GM19397 (cell line): ENCODE data around the gene SERPINA6.
"Not testable (repeated sequence)": the region's sequence is repeated elsewhere in the genome, so short reads cannot be mapped to it uniquely, and the experiment has no call there.

Experiments
- ATAC-seq: cut with Tn5 transposase; IDR thresholded peaks from one replicate; pipeline ENCODE4 v1.9.1; 2021; ENCODE audit warnings: mild to moderate bottlenecking, moderate library complexity; ENCODE audit not compliant: unreplicated experiment

The SERPINA6 gene

DNA sequence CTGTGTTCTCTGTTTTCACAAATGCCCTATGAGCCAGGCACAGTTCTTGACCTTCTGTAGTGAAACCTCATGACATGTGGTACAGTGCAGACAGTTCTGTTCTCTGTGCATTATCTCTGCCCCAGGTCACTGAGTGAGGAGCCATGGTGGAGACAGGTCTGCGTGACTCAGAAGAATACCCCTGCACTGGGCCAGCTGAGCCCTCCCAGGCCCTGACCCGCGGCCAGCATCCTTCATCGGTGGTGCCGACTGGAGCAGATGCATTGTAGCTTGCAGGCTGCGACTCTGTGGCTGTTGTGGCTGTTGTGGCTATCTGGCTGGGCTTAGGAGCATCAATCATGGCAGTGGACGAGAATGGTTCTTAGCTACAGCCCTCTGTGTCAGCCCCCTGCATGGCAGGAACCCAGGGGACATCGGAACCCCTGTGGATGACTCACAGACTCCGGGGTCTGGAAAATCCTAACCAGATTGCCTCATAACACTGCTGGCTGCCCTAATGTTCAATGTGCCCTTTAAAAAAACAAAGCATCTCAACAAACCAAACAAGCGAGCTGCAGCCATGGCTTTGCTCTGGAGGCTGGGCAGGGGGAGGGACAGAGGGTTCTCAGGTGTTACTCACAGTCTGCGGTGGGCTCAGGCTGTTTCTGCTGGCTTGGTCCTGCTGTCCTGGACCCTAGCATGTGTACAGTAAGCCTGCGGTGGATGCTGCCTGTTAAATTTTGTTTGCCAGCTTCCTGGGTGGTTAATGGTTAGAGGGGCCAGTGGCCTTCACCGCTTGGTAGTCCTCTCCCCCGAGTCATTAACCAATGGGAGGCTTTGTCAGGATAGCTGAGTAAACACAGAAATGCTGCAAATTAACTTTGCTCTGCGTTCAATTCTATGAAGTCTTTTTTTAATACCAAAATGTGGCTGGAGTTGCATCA is at the start of gene SERPINA6:
SERPINA6 (minus strand) TSS at position 689 of the 923 bp plus-strand sequence. CDS start 8,688 bp downstream, outside the sequence.
- ATAC-seq, result no peak

GRCh38 chr14:94372021-94372605 is 49.0 kb upstream of the SERPINA6 start:
- no peak for ATAC-seq

GRCh38 chr14:94370524-94370910 is 47.4 kb upstream of the SERPINA6 start:
- ATAC-seq, result no peak

DNA sequence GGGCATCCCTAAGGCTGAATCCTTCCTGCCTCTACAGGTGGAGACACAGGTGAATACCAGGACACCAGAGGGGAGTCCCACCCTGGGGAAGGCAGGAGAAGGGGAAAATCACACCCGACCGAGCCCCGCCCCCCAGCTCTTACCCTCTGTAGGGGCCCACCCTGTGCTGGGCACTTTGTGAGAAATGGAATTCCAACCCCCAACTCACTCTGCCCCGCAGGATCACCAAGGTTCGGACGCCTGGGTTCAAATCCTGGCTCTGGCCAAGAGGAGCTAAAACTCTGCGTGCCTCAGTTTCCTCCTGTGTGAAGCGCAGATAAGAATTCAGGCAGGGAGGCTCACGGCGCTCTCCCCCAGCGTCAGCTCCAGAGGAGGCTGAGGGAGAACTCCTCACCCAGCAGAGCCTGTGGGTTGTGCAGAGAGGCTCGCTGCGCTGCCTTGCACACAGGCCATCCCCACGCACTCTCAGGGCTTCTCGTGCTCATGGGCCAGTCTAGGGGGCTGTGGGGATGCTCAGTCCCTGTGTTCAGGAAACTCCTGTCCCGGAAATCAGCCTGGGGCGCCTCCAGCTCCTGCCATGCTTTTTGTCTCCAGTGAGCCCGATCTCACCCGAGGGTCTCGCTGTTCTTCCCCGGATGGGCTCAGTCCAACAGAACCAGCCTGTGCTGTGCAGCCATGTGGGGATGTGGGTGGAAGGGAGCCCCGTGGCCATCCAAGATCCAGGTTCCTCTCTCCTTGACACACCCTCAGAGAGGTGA is 46.8 kb upstream of the SERPINA6 start:
- ATAC-seq, result not testable (repeated sequence)

DNA sequence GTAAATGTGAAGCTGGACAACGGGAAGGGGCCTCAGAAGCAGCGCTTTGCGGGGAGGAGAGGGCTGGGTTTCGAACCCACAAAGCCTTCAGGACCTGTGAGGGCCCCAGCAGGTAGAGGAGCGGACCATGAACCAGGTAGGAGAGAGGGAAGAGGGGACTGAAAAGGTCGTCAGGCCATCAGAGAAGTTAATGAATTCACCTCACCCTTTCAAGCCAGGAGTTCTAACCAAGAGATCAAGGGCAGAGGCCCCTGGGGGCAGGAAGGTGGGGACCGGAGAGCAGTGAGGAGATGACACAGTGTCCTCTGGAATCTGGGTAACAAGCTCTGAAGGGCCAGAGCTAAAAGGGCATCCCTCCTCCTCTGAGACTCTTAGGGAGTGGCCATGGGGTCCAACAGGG is 45.8 kb upstream of the SERPINA6 start:
- no peak for ATAC-seq

DNA sequence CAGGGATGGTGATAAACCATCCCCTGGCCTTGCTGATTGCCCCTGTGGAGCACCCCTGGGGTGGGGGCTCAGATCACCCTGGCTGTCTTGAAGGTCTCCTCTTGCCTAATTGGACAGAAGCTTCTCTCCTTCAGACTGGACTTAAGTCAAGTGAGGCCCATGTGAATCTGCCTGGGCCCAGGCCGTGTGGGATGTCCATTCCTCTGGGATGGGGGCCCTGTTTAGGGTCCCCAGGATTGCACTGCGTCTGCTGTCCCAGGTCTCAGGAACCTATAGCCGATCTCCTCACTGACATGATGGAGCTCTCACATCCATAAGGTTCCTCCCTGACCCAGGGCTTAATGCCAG is 45.1 kb upstream of the SERPINA6 start:
- no peak for ATAC-seq

DNA sequence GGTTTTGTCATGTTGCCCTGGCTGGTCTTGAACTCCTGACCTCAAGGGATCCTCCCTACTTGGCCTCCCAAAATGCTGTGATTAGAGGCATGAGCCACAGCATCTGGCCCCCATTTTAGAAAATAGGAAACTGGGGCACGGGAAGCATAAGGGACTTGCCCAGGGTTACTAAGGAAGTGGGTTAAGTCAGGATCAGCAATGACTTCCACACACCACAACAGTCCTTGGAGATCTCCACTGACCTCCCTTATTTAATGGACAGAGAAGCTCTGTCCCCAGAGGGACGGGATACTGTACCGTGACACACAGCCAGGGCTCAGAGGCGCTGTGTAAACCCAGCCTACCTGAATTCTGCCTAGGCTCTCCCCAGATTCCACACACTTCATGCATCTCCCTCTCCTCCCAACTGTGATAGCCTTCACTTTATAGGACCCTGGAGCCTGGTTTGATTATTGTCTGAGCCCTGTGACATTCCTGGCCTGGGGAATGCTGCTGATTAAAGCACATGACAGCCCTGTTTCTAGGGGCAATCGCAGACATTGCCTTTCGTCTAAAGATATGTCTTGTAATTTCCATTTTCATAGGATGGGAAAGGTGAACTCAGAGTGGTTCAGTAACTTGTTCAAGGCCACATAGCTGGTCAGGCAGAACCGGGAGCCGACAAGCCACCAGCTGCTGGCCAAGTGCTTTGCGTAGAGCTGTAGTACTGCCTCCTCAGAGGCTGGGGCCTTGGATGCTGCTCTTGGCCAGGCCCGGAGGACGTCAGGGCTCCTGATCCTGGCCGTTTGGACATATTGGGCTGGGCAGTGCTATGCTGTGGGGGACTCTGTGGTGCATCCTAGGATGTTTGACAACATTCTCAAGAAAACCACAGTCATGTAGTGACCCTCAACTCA is 44.5 kb upstream of the SERPINA6 start:
- no peak for ATAC-seq

- ATAC-seq, result no peak
These were observed 43.2 kb upstream of the SERPINA6 start, which contains the start of gene SERPINA2 for GRCh38 chr14:94366146-94366915. SERPINA2 (minus strand) TSS chr14:94366698.

DNA sequence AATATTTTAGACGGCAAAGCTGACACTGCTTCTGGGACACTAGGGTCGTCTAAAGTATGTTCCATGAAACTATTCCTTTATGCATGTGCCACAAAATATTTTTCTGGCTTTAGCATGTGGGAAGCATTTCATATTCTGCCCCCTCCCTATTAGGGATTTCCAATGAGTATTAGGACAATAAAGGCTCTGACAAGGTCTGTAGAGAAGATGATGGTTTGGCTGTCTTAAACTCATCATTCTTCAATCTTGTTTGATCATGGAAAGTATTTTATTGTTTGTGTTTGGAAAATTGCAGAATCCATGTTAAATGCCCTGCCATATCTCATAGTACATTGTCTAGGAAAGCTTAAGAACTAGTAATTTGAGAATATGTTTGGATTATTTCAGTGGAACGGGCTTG is 42.5 kb upstream of the SERPINA6 start:
- ATAC-seq, result no peak

- ATAC-seq, result no peak
These were observed 41.8 kb upstream of the SERPINA6 start for GRCh38 chr14:94364964-94365363.

GRCh38 chr14:94364037-94364436 is 40.9 kb upstream of the SERPINA6 start:
- ATAC-seq, result no peak

DNA sequence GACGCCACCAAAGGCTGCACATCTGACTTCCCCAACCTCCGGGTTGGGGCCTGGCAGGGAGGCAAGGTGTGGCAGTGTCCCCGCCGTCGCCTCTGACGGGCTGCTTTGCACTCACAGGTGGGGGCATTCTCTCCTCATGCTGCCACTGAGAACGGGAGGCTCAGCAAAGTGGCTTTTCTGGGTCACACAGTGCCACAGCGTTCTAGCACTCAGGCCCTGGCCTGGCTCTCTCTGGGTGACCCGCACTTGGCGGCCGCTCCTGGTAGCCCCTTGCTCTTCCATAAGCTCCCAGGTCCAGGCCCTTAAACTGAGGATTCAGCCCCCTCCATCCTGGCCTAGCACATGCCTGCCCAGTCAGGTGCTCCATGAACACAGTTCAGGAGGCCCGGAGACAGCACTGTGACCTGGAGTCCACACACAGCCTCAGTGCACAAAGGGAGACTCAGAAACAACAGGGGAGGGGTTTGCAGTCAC is 40.1 kb upstream of the SERPINA6 start:
- ATAC-seq, result no peak

GRCh38 chr14:94362614-94363133 is 39.5 kb upstream of the SERPINA6 start:
- no peak for ATAC-seq

DNA sequence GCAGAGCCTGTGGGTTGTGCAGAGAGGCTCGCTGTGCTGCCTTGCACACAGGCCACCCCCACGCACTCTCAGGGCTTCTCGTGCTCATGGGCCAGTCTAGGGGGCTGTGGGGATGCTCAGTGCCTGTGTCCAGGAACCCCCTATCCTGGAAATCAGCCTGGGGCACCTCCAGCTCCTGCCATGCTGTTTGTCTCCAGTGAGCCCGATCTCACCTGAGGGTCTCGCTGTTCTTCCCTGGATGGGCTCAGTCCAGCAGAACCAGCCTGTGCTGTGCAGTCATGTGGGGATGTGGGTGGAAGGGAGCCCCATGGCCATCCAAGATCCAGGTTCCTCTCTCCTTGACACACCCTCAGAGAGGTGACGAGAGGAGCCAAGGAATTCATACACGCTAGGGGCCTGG is 38.5 kb upstream of the SERPINA6 start:
- no peak for ATAC-seq

- no peak for ATAC-seq
These were observed 37.9 kb upstream of the SERPINA6 start for GRCh38 chr14:94360945-94361565.

- no peak for ATAC-seq
These were observed 34.0 kb upstream of the SERPINA6 start for GRCh38 chr14:94357166-94357565.

DNA sequence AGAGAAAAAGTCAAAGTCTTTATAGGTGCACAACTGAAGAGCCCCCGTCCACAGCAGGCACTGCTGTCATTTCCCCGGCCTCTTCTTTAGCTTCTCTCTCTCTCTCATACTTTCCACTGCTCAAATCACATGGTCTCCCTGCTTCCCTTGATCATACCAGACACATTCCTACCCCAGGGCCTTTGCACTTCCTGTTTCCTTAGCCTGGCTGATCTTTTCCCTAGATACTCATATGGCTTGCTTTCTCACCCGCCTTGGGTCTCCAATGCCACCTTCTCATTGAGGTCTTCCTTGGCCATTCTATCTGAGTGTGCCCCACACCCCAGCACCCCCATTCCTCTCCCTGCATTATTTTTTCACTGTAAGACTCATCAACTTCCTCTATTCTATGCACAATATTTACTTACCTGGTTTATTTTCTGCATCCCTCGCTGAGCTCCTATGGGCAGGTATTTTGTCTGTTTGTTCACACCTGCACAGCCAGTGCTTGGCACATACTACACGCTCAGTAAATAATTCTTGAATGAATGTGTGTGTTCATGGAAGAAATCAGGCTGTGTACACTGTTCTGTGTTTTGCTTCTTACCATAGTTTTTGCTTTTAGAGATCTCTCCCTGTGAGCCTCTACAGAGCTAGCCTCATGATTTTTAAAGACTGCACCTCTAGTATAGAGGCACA is 33.4 kb upstream of the SERPINA6 start:
- ATAC-seq, result no peak

- no peak for ATAC-seq
These were observed 32.2 kb upstream of the SERPINA6 start for GRCh38 chr14:94355191-94355794.
